Fibroblast of mammary gland (primary cell): ENCODE results near the gene FADS3.

Experiments used
- DNase-seq: peaks from one replicate; pipeline ENCODE4 v3.0.0-alpha.2; 2010; ENCODE audit warnings: low read depth
- H3K4me3 ChIP-seq: 2 replicates; pipeline ENCODE4 v1.5.1; 2011; ENCODE audit warnings: low read depth, mild to moderate bottlenecking, low read length, moderate library complexity; ENCODE audit not compliant: control insufficient read depth
- TF ChIP-seq, protein P1 (sequence below): conservative IDR thresholded peaks from 2 replicates; pipeline ENCODE4 v1.5.1; 2011; ENCODE audit warnings: low read depth, low read length, inconsistent platforms; ENCODE audit not compliant: control insufficient read depth, insufficient read depth

The FADS3 gene

DNA sequence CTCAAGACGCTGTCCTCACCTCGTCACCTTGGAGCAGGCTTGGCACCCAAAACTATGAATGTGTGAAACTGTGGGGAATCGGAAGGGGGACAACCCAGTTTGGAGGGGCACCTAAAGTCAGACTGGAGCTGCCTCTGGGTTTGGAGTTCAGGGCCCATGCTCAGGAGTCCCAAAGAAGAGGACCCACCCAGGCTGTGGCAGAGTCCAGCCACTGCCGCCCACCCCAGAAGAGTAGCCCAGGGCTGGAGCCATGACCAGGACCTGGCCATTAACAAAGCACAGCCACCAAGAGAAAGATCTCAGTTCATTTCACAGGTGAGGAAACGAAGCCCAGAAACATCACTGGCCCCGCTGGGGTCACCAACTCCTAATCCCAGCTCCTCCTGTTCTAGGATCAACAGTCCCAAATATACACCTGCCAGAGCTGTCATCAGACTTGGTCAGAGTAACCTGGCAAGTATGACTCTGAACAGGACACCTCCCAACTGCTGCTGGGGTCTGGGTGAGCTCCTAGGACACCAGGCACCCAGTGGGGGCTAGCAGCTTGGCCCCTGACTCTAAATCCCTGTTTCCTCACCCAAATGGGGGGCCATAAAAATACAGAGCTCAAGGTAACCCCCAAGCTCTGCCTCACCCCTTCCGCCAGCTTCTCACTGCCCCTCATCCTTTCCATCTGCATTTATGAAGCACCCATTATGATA, 23.3 kb upstream of the FADS3 start:
- TF ChIP-seq, protein P1, sequence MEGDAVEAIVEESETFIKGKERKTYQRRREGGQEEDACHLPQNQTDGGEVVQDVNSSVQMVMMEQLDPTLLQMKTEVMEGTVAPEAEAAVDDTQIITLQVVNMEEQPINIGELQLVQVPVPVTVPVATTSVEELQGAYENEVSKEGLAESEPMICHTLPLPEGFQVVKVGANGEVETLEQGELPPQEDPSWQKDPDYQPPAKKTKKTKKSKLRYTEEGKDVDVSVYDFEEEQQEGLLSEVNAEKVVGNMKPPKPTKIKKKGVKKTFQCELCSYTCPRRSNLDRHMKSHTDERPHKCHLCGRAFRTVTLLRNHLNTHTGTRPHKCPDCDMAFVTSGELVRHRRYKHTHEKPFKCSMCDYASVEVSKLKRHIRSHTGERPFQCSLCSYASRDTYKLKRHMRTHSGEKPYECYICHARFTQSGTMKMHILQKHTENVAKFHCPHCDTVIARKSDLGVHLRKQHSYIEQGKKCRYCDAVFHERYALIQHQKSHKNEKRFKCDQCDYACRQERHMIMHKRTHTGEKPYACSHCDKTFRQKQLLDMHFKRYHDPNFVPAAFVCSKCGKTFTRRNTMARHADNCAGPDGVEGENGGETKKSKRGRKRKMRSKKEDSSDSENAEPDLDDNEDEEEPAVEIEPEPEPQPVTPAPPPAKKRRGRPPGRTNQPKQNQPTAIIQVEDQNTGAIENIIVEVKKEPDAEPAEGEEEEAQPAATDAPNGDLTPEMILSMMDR: no peak
- no peak overlapping the region for H3K4me3 ChIP-seq
- DNase-seq: no peak

DNA sequence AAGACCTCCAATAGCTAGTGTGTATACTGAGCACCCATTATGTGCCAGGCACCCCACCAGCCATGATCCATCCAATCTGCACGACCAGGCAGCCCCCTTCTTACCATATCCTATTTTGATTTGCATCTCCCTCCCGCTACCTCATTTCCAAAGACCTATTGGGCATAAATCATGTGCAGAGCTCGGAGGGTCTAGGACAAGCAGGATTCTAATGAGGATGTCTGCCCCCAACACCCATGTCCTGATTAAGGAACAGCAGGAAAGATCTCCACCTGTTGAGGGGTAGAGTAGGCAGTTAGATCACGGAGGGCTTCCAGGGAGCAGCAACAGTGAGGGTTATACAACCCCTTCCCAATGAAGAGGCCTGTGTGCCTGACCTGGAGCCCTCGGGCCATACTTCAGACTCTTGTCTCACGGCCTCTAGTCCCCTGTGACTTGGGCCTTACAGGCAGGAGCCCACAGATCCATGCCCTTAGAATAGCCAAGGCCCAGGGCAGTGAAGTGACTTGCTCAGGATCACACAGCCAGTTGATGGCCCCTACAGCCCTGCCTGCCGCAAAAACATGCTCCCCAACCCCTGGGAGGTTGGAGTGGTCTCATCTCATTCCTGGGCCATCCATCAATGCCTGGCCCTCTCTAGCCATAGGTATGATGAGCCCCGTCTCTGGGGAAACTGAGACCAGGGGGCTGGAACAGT, 22.5 kb upstream of the FADS3 start:
- DNase-seq: no peak
- H3K4me3 ChIP-seq: no peak overlapping the region
- TF ChIP-seq, protein P1: no peak

DNA sequence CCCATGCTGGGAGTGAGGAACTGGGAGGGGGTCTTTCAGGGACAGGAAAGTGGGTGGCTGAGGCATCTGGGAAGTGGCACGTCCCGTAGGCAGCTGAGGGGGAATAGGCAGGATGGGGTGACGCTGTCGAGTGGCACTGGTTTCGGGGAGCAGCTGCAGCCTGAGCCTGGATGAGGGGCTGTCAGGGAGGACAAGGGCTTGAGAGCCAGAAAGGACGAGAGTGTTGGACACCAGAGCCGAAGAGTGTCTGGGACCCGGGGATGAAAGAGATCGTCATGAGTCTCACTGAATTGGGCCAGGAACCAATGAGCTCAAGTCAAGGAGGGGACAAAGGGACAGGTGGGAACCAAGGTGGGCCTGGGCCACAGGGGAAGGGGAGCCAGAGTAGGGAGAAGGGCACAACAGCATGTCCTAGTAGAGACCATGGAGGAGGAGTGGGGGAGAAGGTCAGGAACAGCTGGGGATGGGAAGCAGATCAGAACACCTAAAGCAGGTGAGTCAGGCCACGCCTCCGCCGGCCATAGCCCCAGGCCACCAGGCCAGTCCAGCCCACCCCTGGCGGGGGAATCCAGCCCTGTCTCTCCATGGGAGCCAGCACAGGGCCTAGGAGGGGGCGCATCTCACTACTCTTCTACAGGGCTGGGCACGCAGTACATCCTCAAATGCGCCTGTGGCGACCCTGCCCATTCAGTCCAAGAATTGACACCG, 21.8 kb upstream of the FADS3 start:
- no peak overlapping the region for H3K4me3 ChIP-seq
- TF ChIP-seq, protein P1: no peak
- no peak for DNase-seq

DNA sequence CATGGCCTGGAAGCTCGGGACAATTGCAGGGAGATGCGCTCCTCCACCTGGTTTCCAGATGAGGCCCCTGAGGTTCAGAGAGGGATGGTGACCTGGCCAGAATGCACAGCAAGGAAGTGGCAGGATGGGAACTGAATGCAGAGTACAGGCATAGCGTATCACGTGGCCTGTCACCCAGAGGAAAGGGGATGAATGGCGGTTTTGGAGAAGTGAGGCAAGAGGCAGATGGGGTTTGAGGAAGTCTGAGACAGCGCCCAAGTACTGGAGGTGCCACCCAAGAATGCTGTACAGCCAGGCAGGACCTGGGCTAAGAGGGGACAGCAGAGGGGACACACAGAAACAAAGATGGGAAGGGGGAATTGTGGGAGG, 21.2 kb upstream of the FADS3 start:
- DNase-seq: no peak
- TF ChIP-seq, protein P1: no peak

DNA sequence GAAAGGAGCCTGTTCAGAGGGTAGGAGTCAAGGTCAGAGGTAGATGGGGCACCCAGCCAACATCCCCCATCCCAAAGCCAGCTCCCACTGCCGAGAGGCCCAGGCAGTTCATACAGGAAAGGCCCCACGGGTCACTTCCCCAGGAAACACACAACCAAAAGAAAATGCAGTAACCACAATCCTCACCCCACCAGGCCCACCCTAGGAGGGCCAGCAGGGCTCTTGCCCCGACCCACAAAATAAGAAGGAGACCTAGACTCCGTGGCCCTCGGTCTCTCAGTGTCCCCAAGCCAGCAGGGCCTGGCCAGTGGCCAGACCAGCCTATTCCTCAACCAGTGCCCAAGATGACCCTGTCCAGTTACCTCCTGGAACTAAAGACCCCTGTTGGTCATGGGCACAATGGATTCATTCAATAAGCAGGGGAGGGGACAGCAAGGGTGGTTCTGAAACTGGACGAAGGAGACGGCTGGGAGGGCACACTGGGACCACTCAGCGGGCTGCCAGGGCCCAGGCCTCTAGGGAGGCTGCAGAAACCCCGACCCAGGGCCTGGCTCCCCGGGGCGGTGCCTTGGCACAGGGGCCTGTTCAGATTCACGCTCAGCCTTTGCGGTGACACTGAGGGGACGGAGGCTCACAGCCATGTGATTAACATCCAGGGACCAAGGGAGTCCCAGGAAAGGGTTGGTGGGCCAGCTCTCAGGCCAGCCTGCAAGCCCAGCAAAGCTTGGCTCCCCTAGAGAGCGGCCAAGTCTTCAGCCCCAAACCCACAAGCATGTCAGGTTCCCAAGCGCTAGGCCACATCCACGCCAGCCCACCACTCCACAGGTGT, 20.6 kb upstream of the FADS3 start:
- DNase-seq: no peak
- H3K4me3 ChIP-seq: no peak overlapping the region
- TF ChIP-seq, protein P1: no peak

More for the DNA sequence above, 21.2 kb upstream of the FADS3 start:
- no peak overlapping the region for H3K4me3 ChIP-seq

DNA sequence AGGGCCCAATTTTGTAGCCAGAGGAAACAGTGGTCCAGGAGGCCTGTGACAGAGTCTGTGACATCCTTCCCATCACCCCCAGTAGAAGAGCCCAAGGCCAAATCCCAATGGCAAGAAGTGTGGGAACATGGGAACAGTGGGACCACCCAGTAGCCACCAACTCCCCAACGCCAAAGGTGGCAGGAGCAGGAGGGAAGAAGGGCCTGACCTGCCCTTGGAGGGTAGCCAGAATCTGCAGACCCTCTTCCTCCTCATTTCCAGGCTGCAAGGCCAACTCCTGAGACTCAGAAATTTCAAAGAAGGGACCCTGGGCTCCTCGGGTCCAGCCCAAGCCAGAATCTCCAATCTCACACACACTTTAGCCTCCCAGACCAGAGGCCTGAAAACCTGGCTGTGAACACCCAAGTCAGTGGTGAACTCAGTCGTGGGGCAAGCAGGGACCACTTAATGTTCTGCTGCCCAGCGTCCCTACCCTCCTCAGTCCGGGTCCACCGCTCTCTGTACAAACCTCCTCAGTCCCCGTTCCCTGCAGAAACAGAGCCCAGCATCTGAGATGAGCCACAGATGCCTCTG, 19.9 kb upstream of the FADS3 start:
- DNase-seq: no peak
- TF ChIP-seq, protein P1: no peak
- H3K4me3 ChIP-seq: no peak overlapping the region
